B cell (primary cell): ENCODE data around the gene C12orf75. TPM values are rescaled to one million over a fixed set of nuclear protein-coding genes. Genes with fewer than 3 reads are reported as not detected.
A peak's percentile ranks its signal among the peaks of the same experiment; 100 is the strongest.

ENCODE experiments used
- ATAC-seq: fragments of 200-7000 bp; cut with Tn5 transposase; one replicate; pipeline ENCODE4 v1.10.0; 2021; ENCODE audit warnings: low read depth, mild to moderate bottlenecking, moderate number of reproducible peaks, moderate library complexity
- CTCF ChIA-PET: fragments of 350-600 bp; sonication (Branson Sonifier 250); formaldehyde crosslinking; loops from one replicate; lab custom pipeline; 2021; ENCODE audit warnings: antibody characterized with exemption, inconsistent platforms; lab: Charles Lee
- POLR2A ChIA-PET: fragments of 350-600 bp; sonication (Branson Sonifier 250); formaldehyde crosslinking; loops from one replicate; lab custom pipeline; 2021; ENCODE audit warnings: antibody characterized with exemption; lab: Charles Lee
- DNase-seq: peaks from one replicate; pipeline ENCODE4 v3.0.0; 2013
- H2AFZ ChIP-seq: 2 replicates; pipeline ENCODE4 v1.6.1; 2012; ENCODE audit warnings: mild to moderate bottlenecking, low read depth, low read length; ENCODE audit not compliant: insufficient read depth, poor library complexity, severe bottlenecking
- H3K27ac ChIP-seq, 2 donors: 1 replicate in 1 of 2; 2 replicates in 1 of 2; pipeline ENCODE4 v1.5.1; 2012 to 2013; ENCODE audit warnings: low read length in 2 of 2, mild to moderate bottlenecking in 2 of 2, moderate library complexity in 1 of 2
- H3K27me3 ChIP-seq, 4 experiments: fragments of 200-600 bp in 1 of 4; sonication (generic) in 1 of 4; replicated peaks in 1 of 4; 1 replicate in 2 of 4; 2 replicates in 2 of 4; pipeline versions ENCODE4 v1.6.1 to v1.7.0; 2013 to 2016; ENCODE audit warnings: low read length in 3 of 4, mild to moderate bottlenecking in 2 of 4, mixed read lengths in 1 of 4, moderate library complexity in 1 of 4; ENCODE audit not compliant: insufficient read depth in 4 of 4, control insufficient read depth in 3 of 4; ENCODE audit errors: control extremely low read depth in 1 of 4
- H3K36me3 ChIP-seq, 2 experiments: replicated peaks in 1 of 2; 1 replicate in 1 of 2; 2 replicates in 1 of 2; pipeline versions ENCODE4 v1.6.1 to v1.7.1; 2013; ENCODE audit warnings: low read length in 1 of 2; ENCODE audit not compliant: insufficient read depth in 2 of 2, control insufficient read depth in 1 of 2; ENCODE audit errors: control extremely low read depth in 1 of 2, extremely low read depth in 1 of 2
- H3K4me1 ChIP-seq, 2 donors: fragments of 200-600 bp in 1 of 2; sonication (generic) in 1 of 2; 1 replicate in 1 of 2; 2 replicates in 1 of 2; pipeline versions ENCODE4 v1.5.1 to v1.6.1; 2013 to 2017; ENCODE audit warnings: low read length in 2 of 2; ENCODE audit not compliant: control insufficient read depth in 2 of 2, insufficient read depth in 2 of 2
- H3K4me2 ChIP-seq: replicated peaks from 2 replicates; pipeline ENCODE3; 2012; ENCODE audit warnings: mild to moderate bottlenecking, low read depth, low read length; ENCODE audit not compliant: poor library complexity, severe bottlenecking
- H3K4me3 ChIP-seq, 5 experiments: fragments of 200-600 bp in 1 of 5; sonication (generic) in 1 of 5; 1 replicate in 3 of 5; 2 replicates in 2 of 5; pipeline versions ENCODE4 v1.5.1 to v1.7.0; 2011 to 2016; ENCODE audit warnings: low read length in 4 of 5, mild to moderate bottlenecking in 4 of 5, low read depth in 2 of 5, control low read depth in 1 of 5, moderate library complexity in 1 of 5; ENCODE audit not compliant: insufficient read depth in 1 of 5; ENCODE audit errors: control extremely low read depth in 1 of 5, extremely low read depth in 1 of 5
- H3K79me2 ChIP-seq: fragments of 200-600 bp; sonication (generic); one replicate; pipeline ENCODE4 v1.6.0; 2016; ENCODE audit warnings: low read length; ENCODE audit not compliant: control insufficient read depth, insufficient read depth
- H3K9ac ChIP-seq: fragments of 200-600 bp; sonication (generic); 2 replicates; pipeline ENCODE4 v1.6.1; 2017; ENCODE audit warnings: mild to moderate bottlenecking, low read length, moderate library complexity
- H3K9me3 ChIP-seq, 3 donors: one replicate each; pipeline versions ENCODE4 v1.6.1 to v1.7.1; 2013; ENCODE audit warnings: low read length in 2 of 3; ENCODE audit not compliant: control insufficient read depth in 2 of 3, insufficient read depth in 1 of 3; ENCODE audit errors: control extremely low read depth in 1 of 3
- H4K20me1 ChIP-seq: 2 replicates; pipeline ENCODE4 v1.6.0; 2012; ENCODE audit warnings: mild to moderate bottlenecking, low read length; ENCODE audit not compliant: insufficient read depth, control insufficient read depth, poor library complexity, severe bottlenecking
- H3K27ac Mint-ChIP-seq: one replicate; pipeline ENCODE4 v1.8.0; 2021; ENCODE audit warnings: mixed read lengths
- H3K27me3 Mint-ChIP-seq: one replicate; pipeline ENCODE4 v1.8.0; 2021; ENCODE audit warnings: mixed read lengths
- H3K4me1 Mint-ChIP-seq: one replicate; pipeline ENCODE4 v1.8.0; 2021; ENCODE audit warnings: mixed read lengths
- H3K4me3 Mint-ChIP-seq: one replicate; pipeline ENCODE4 v1.8.0; 2021; ENCODE audit warnings: mixed read lengths
- H3K9me3 Mint-ChIP-seq: one replicate; pipeline ENCODE4 v1.8.0; 2022; ENCODE audit warnings: mixed read lengths; ENCODE audit not compliant: insufficient read depth
- EZH2 ChIP-seq: IDR thresholded peaks from 2 replicates; pipeline ENCODE4 v1.6.1; 2012; ENCODE audit warnings: borderline replicate concordance, low read depth, mild to moderate bottlenecking, moderate library complexity, low read length; ENCODE audit not compliant: insufficient read depth, poor library complexity, severe bottlenecking
- WGBS: methylation state at CpG from one replicate; pipeline ENCODE4 v1.1.5; 2013; ENCODE audit warnings: missing lambda C conversion rate; ENCODE audit not compliant: insufficient coverage; 5-methylcytosine and 5-hydroxymethylcytosine counted together
- intact Hi-C: fragments of 100-400 bp; cut with micrococcal nuclease; formaldehyde crosslinking; loops from one replicate; pipeline ENCODE4 v1.10.0; 2022
- polyA plus RNA-seq: library from polyadenylated mRNA; depleted of rRNA; stranded (reverse); fragments of >200 nt; gene quantifications from 2 replicates; pipeline ENCODE4 v1.2.3, GENCODE V29; 2012
- total RNA-seq, 2 donors: library from RNA; stranded (reverse); fragments of 120-200 nt in 1 of 2; gene quantifications; 1 replicate in 1 of 2; 2 replicates in 1 of 2; pipeline versions ENCODE4 v1.2.3 to v1.2.4, GENCODE V29; 2013 to 2022
- TF ChIP-seq, protein P1 (sequence below): fragments of 200-600 bp; IDR thresholded peaks from one replicate; pipeline ENCODE4 v1.8.0; 2022; ENCODE audit warnings: antibody characterized with exemption, mild to moderate bottlenecking

C12orf75 gene
- total and polyA plus RNA-seq, 2 donors (not counting 1 experiment from before 2014, with no cell fraction given), result 8.5 to 12.9 TPM

DNA sequence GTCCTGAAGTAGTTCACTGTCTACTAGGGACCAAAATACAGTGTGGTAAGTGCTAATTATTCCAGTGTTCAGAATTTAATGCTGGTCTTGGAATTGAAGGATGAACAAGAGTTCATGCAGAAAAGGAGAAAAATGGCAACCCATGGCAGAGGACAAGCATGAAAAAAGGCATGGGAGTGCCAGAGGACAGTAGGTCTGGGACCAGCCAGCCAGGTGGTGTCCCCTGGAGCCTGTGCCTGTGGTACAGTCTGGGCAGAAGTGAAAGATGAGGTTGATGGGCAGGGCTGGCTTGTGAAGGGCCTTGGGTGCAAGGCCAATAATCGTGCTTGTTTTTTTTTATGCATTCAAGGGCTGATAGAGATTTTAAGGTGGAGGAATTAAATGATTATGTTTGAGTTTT lies 21.0 kb downstream of the C12orf75 start:
- Mint-ChIP-seq H3K27ac (no peak overlapping the region), H3K27me3 (no peaks in the 10 kb centered on the region), H3K9me3 (peaks cover 7% of the 10 kb centered on the region), H3K4me3 (peak overlapping the region; percentile 12), H3K4me1 (peaks cover 33% of the 10 kb centered on the region)
- POLR2A ChIA-PET, result no interaction called here
- Histone ChIP-seq H2AFZ (no peak overlapping the region), H3K4me2 (peak overlapping the region; percentile 16), H3K9ac (no peak overlapping the region), H3K27me3 (no peaks in the 10 kb centered on the region), H3K9me3 (peaks cover 0 to 4% (median 0%) of the 10 kb centered on the region in 3 donors), H3K79me2 (peaks cover 25% of the 10 kb centered on the region), H3K4me1 (peaks cover 15 to 16% of the 10 kb centered on the region in 2 donors), H3K36me3 (no peaks in the 10 kb centered on the region), H3K27ac (no peak overlapping the region), H4K20me1 (no peaks in the 10 kb centered on the region), H3K4me3 (no peak overlapping the region)
- CTCF ChIA-PET, result no interaction called here
- 8% methylated on average over 1 of the region's 1 CpG for WGBS
- no peak for TF ChIP-seq EZH2
- TF ChIP-seq, protein P1, sequence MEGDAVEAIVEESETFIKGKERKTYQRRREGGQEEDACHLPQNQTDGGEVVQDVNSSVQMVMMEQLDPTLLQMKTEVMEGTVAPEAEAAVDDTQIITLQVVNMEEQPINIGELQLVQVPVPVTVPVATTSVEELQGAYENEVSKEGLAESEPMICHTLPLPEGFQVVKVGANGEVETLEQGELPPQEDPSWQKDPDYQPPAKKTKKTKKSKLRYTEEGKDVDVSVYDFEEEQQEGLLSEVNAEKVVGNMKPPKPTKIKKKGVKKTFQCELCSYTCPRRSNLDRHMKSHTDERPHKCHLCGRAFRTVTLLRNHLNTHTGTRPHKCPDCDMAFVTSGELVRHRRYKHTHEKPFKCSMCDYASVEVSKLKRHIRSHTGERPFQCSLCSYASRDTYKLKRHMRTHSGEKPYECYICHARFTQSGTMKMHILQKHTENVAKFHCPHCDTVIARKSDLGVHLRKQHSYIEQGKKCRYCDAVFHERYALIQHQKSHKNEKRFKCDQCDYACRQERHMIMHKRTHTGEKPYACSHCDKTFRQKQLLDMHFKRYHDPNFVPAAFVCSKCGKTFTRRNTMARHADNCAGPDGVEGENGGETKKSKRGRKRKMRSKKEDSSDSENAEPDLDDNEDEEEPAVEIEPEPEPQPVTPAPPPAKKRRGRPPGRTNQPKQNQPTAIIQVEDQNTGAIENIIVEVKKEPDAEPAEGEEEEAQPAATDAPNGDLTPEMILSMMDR, result no peak
- intact Hi-C loops, result no loop called here
- no peak for ATAC-seq
- no peak for DNase-seq

DNA sequence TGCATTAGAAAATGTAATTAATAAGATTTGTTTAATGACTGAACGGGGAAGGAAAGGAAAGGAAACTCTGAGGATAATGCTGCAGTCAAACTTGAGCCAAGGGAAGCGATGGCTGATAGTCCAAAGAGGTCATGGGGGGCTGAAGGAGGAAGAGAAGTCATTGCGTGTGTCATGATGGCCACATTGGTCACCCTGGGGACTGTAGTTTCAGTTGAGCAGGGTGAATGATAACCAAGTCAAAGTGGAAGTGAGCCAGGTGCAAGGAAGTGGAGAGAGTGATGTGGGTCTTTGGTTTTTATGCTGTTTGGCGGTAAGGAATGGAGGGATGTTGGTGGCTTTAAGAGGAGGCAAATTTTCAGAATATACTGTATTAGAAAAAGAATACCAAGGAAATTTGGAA lies 21.6 kb downstream of the C12orf75 start:
- Histone ChIP-seq H3K27me3 (no peaks in the 10 kb centered on the region), H3K9me3 (peaks cover 0 to 4% (median 0%) of the 10 kb centered on the region in 3 donors), H4K20me1 (no peaks in the 10 kb centered on the region), H3K4me3 (no peak overlapping the region), H3K4me1 (peaks cover 19 to 20% of the 10 kb centered on the region in 2 donors), H3K27ac (no peak overlapping the region), H2AFZ (no peak overlapping the region), H3K36me3 (no peaks in the 10 kb centered on the region), H3K4me2 (peak overlapping the region; percentile 16), H3K9ac (no peak overlapping the region), H3K79me2 (peaks cover 26% of the 10 kb centered on the region)
- ChIA-PET CTCF (no interaction called here), POLR2A (no interaction called here)
- Mint-ChIP-seq H3K9me3 (peaks cover 7% of the 10 kb centered on the region), H3K27me3 (no peaks in the 10 kb centered on the region), H3K4me3 (peak overlapping the region; percentile 12), H3K27ac (peak overlapping the region; percentile 12), H3K4me1 (peaks cover 38% of the 10 kb centered on the region)
- ATAC-seq (peak; percentile 63), DNase-seq (peak; percentile 36)
- intact Hi-C loops, result no loop called here
- WGBS, result 18% methylated on average over 3 of the region's 4 CpGs
- TF ChIP-seq, protein P1, result no peak
- TF ChIP-seq EZH2, result no peak
